ENCODE results near the gene ETV4. TPM values are rescaled to one million over a fixed set of nuclear protein-coding genes. Genes with fewer than 3 reads are reported as not detected.

ETV4 gene
- total and polyA plus RNA-seq, 2 of the 13 experiments (the other 11 are each of a cell fraction or from before 2014, with no cell fraction given): 128 to 330 TPM

GRCh38 chr17:43545383-43545632, 832 bp downstream of the ETV4 start (continued):
- TF ChIP-seq SNAPC4 (CRISPR knock-in tag; IDR thresholded peaks at IDR 0.05): no peak
- TF ChIP-seq PHF20 (CRISPR knock-in tag; IDR thresholded peaks at IDR 0.05): no peak
- TF ChIP-seq BATF2 (CRISPR knock-in tag; IDR thresholded peaks at IDR 0.05): no peak
- TF ChIP-seq ZSCAN25 (CRISPR knock-in tag; IDR thresholded peaks at IDR 0.05): no peak
- TF ChIP-seq HMGXB3 (CRISPR knock-in tag; IDR thresholded peaks at IDR 0.05; ENCODE audit: borderline replicate concordance): no peak
- TF ChIP-seq TBX2 (CRISPR knock-in tag; IDR thresholded peaks at IDR 0.05; ENCODE audit: borderline replicate concordance): peak; percentile 77
- no peak for TF ChIP-seq ZSCAN29 (CRISPR knock-in tag; conservative IDR thresholded peaks at IDR 0.05)
- TF ChIP-seq NFYB (CRISPR knock-in tag; IDR thresholded peaks at IDR 0.05): no peak
- TF ChIP-seq RXRB (CRISPR knock-in tag; IDR thresholded peaks at IDR 0.05; ENCODE audit: borderline replicate concordance): peak; percentile 92; the same call in 1 of the 2 replicates
- no peak for TF ChIP-seq MZF1 (CRISPR knock-in tag; IDR thresholded peaks at IDR 0.05; ENCODE audit: borderline replicate concordance)
- no peak for TF ChIP-seq ZSCAN5A (CRISPR knock-in tag; IDR thresholded peaks at IDR 0.05; ENCODE audit: borderline replicate concordance)
- no peak for TF ChIP-seq ZNF672 (CRISPR knock-in tag; IDR thresholded peaks at IDR 0.05)
- peak; percentile 88; the same call in 1 of the 2 replicates for TF ChIP-seq RARA (CRISPR knock-in tag; IDR thresholded peaks at IDR 0.05)
- TF ChIP-seq MAFK (conservative IDR thresholded peaks at IDR 0.05 in 1 of 2, IDR thresholded peaks at IDR 0.05 in 1 of 2; ENCODE audit: low read length in 2 of 2): no peak
- 0 out of 2 replicates have a peak, but pooled peaks have one; percentile 67 for TF ChIP-seq ZNF124 (CRISPR knock-in tag; IDR thresholded peaks at IDR 0.05)
- no peak for TF ChIP-seq ZNF264 (CRISPR knock-in tag; IDR thresholded peaks at IDR 0.05)
- TF ChIP-seq CBX5 (CRISPR knock-in tag; IDR thresholded peaks at IDR 0.05; ENCODE audit: borderline replicate concordance): peak; percentile 80; the same call in 1 of the 2 replicates
- no peak for TF ChIP-seq NR1H2 (CRISPR knock-in tag; IDR thresholded peaks at IDR 0.05; ENCODE audit: borderline replicate concordance, low read depth)
